NCI-H2171 treated with DMSO at 0.1 percent for 48 hours (cell line): ENCODE results near the gene ZMPSTE24.

ENCODE experiments used
- DNase-seq: peaks from one replicate; lab custom pipeline; 2025; lab: John Stamatoyannopoulos, UW

Gene ZMPSTE24

GRCh38 chr1:40305451-40305850 is 47.4 kb downstream of the ZMPSTE24 start:
- peak; percentile 19 for DNase-seq

DNA sequence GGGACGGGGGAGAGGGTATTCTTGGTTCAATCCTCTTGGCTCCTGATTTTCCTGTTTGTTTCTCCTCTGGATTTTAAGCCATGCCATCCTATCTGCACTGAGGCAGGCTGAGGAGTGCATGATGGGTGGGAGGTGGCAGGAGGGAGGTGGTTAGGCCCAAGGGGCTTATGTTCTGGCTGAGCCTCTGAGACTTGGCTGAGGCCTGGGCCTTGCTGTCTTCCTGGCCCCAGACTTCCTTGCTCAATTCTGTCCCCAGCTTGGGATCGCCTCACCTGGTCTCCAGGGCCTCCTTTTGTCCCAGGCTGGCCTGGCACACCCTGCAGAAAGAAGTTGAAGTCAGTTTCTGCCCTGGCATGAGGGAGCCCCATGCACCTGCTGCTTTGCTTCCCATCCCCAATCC is 47.8 kb downstream of the ZMPSTE24 start:
- DNase-seq, result no peak

DNA sequence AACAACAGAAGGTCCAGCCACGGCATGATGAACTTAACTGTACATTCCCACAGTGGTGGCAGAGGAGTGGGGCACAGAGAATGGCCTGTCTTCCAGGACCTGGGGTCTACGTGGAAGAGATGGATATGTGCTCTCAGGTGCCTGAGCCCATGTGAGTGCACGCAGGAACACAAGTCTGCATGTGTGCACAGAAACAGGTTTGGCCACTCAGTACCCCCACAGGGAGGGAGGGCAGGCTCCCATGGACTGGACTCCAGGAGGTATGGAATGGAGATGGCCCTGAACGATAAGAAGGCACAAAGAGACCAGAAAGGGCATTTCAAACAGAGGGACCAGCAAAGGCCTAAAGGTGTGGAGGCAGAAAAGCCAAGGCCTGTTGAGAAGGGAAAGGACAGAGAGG is 48.3 kb downstream of the ZMPSTE24 start:
- no peak for DNase-seq

- no peak for DNase-seq
These were observed 49.1 kb downstream of the ZMPSTE24 start for GRCh38 chr1:40307186-40307585.

DNA sequence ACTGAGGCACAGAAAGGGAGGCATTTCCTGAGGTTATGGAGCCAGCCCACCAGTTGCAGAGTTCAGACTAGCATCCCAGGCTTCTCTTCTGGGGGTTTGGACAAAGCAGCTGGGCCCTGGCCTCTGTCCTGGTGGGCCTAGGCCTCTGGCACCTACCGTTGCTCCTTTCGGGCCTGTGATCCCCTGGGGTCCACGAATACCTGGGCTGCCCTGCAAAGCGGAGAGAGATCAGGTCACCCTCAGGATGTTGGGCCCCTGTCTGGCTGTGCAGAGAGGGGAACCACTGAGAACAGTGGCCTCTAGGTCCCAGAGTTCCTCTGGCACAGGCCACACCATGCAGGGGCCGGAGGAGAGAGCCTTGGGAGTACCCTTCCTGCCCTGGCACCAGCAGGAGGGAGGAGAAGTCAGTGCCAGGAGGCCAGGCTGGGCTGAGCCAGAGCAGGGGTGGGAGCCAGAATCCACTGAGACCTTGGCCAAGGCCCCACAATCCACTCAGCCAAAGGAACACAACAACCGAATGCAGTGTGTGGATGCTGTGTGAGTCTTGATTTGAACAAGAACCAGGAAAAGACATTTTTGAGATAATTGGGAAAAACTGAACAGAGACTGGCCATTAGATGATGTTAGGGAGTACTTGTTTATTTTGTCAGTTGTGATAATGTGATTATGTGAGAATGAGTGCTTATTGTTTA is 50.1 kb downstream of the ZMPSTE24 start:
- DNase-seq, result no peak

- no peak for DNase-seq
These were observed 51.5 kb downstream of the ZMPSTE24 start for GRCh38 chr1:40309374-40310128.

GRCh38 chr1:40310129-40310461 is 52.1 kb downstream of the ZMPSTE24 start:
- DNase-seq, result no peak

DNA sequence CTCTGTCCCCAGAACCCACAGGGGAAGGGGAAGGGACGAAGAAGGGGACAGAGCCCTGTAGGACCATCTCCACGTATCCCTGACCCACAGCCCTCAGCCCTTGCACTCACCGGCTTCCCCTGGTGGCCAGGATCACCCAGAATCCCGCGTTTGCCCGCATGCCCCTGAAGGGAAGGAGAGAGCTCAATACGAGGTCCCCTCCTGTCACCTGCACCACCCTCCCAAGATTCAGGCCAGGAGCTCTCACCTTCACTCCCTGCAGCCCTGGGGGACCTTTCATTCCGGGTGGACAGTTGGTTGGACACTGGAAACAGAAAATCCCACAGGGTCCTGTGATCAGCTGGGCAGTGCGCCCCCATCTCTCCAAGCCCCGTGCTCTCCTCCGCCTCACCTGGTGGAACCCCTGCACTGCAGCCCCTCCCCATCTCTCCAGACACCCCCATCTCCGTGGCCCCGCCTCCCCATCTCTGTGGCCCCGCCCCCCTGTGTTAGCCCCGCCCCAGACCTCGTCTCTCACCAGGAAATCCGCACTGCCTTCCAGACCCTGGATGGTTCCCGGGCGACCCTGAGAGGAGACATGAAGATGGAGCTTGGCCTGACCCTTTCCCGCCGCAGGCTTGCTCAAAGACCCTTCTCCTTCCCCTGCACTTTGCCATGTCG is 53.1 kb downstream of the ZMPSTE24 start:
- no peak for DNase-seq

- DNase-seq, result no peak
These were observed 53.7 kb downstream of the ZMPSTE24 start for GRCh38 chr1:40311692-40312091.

DNA sequence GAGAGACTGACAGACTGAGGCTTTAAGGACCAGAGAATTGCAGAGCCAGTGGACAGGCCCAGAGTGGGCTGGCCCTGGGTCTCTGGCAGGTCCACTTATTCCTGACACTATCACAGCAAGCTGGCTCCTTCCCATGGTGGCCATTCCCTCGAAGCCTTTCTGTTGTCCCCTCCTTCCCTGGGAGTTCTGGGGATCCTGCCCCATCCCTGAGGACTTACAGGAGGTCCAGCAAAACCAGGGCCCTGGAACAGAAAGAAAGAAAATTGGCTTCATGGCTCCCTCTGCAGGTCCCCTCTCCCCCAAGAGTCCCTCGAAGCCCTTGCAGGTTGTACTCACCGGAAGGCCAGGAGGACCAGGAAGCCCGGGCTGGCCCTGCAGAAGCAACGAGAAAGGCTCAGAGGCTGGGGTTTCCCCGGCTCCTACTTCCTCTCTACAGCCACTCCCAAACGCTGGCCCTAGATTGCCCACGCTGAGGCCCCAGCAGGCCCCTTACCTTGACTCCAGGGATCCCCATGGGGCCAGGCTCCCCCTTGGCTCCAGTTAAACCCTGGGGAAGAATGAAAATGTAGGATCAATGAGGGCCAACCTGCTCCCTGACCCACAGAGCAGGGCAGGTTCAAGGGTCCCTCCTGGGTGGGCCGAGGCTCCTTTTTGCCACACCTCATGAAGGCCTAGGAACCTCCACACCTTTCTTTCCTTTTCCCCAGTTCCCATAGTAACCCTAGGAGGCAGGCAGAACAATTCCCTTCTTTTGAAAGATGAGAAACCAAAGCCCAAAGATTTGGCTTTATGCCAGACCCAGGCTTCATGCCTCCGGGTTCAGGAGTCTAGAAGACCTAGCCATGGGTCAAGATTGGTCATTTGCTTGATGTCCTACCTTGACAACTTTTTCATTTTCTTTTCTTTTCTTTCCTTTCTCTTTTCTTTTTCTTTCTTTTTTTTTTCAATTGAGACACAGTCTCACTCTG is 54.5 kb downstream of the ZMPSTE24 start:
- DNase-seq, result peak; percentile 38

GRCh38 chr1:40313329-40313957 is 55.4 kb downstream of the ZMPSTE24 start:
- no peak for DNase-seq

GRCh38 chr1:40313958-40314720 is 56.1 kb downstream of the ZMPSTE24 start:
- no peak for DNase-seq

DNA sequence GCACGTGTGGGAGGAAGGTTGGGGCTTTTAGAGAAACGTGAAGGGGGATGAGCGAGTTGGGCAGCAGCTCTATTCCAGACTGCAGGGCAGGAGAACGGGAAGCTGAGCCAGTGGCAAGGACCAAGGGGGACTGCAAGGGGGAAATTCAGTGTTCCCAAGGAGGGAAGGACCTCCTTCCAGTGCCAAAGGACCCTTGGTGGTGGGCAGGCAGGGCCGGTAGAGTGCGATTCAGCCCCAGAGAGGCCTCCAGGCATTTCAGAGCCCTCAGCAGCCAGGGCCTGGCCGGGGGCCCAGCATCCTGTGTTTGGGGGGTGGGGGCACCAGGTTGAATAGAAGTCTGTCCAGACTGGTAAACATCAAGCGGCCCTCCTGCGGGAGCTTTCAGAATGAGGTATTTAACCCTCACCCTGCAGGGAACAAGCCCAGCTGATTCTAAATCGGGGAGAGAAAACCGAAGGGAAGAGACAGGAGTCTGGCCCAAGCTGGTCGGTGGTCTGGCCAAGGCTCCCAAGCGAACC is 56.7 kb downstream of the ZMPSTE24 start:
- DNase-seq, result no peak

- DNase-seq, result peak; percentile 91
These were observed 57.3 kb downstream of the ZMPSTE24 start for GRCh38 chr1:40315239-40315794.

- DNase-seq, result peak; percentile 69
These were observed 58.0 kb downstream of the ZMPSTE24 start for GRCh38 chr1:40315795-40316594.

- peak; percentile 70 for DNase-seq
These were observed 58.8 kb downstream of the ZMPSTE24 start, which contains the start of gene COL9A2 for GRCh38 chr1:40316595-40317393. Gene COL9A2, minus strand, starts transcription at chr1:40317286. Its CDS starts 89 bp downstream, at chr1:40317197.

- DNase-seq, result peak; percentile 16
These were observed 59.5 kb downstream of the ZMPSTE24 start for GRCh38 chr1:40317394-40318074.

GRCh38 chr1:40318476-40318875 is 60.4 kb downstream of the ZMPSTE24 start:
- no peak for DNase-seq
